Coronary artery (tissue), 2 donors: ENCODE measurements around the gene TPRN.
A peak's percentile ranks its signal among the peaks of the same experiment; 100 is the strongest.

Source experiments
- DNase-seq: peaks from one replicate; pipeline ENCODE4 v3.0.0-alpha.2; 2017; ENCODE audit warnings: low spot score
- H3K27ac ChIP-seq, 2 donors: fragments of 200-600 bp; sonication (generic); one replicate each; pipeline ENCODE4 v1.5.1; 2016 to 2019
- H3K4me3 ChIP-seq: fragments of 200-600 bp; sonication (generic); 2 replicates; pipeline ENCODE4 v1.5.1; 2016; ENCODE audit warnings: mild to moderate bottlenecking, moderate library complexity
- CTCF ChIP-seq: fragments of 200-600 bp; sonication (generic); IDR thresholded peaks from one replicate; pipeline ENCODE4 v1.5.1; 2019; ENCODE audit warnings: antibody characterized with exemption

The TPRN gene

GRCh38 chr9:137237759-137238726, 37.5 kb upstream of the TPRN start:
- H3K4me3 ChIP-seq, result no peak overlapping the region
- no peak overlapping the region for H3K27ac ChIP-seq
- no peak for DNase-seq
- no peak for TF ChIP-seq CTCF

DNA sequence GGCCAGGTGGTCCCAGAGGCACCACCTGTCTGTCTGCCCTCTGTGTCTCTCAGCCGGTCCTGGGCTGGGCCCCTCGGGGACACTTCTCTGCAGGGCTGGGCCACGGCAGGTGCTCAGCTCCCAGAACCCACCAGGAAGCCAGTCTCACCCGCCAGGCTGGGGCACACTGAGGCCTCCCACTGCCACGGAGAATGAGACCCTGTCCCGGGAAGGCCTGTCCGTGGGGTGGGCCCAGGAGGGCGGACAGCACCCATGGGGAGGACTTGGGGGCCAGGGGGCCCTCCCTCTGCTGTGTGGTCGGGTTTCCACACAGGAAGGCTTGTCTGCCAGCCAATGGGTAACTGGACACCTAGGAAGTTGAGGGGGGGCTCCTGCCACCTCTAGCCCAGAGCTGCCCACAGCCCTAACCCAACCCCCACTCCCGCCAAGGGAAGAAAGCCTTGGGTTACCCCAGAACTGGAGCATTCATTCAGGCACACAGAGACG, 36.4 kb upstream of the TPRN start:
- TF ChIP-seq CTCF, result no peak
- no peak for DNase-seq
- Histone ChIP-seq H3K4me3 (peak overlapping the region; percentile 51), H3K27ac (no peak overlapping the region)

GRCh38 chr9:137236238-137236935, 35.8 kb upstream of the TPRN start:
- Histone ChIP-seq H3K27ac (no peak overlapping the region), H3K4me3 (peak overlapping the region; percentile 51)
- TF ChIP-seq CTCF, result peak; percentile 99
- DNase-seq, result peak; percentile 86

DNA sequence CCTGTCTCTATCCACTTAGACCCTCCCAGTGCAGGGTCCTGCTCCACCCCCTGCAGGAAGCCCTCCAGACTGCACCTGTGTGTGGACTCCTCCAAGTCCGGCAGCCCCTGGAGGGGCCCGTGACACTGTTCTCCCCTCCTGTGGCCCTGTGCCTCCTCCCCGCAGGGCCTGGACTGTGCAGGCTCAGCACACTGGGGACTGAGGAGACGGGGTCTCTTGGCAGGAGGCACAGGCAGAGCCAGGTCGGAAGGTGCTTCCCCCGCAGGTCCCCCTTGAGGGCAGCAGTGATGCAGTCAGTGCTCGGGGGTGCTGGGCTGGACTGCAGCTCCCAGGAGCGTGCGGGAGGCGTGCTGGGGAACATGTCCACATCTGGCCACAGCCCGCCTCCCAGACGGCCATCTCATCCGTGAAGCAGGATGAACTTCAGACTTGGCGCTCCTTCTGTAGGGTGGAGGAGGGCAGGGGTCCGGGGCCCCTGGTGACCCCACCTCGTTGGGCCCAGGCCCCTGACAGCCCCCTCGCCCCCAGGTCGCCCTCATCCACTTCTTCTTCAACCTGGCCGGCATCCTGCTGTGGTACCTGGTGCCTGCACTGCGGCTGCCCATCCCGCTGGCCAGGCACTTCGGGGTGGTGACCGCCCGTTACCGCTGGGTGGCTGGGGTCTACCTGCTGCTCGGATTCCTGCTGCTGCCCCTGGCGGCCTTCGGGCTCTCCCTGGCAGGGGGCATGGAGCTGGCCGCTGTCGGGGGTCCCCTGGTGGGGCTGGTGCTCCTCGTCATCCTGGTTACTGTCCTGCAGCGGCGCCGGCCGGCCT, 35.1 kb upstream of the TPRN start:
- peak overlapping the region; percentile 51 for H3K4me3 ChIP-seq
- no peak overlapping the region for H3K27ac ChIP-seq
- TF ChIP-seq CTCF, result no peak
- DNase-seq, result no peak

GRCh38 chr9:137234758-137235423, 34.4 kb upstream of the TPRN start:
- DNase-seq, result no peak
- no peak overlapping the region for H3K27ac ChIP-seq
- TF ChIP-seq CTCF, result no peak
- no peak overlapping the region for H3K4me3 ChIP-seq

GRCh38 chr9:137234055-137234697, 33.6 kb upstream of the TPRN start:
- DNase-seq, result no peak
- no peak overlapping the region for H3K27ac ChIP-seq
- H3K4me3 ChIP-seq, result no peak overlapping the region
- no peak for TF ChIP-seq CTCF
